ENCODE measurements around the gene PIGP.
A peak's percentile ranks its signal among the peaks of the same experiment; 100 is the strongest.

PIGP gene

GRCh38 chr21:37076087-37076850 is 3.4 kb upstream of the PIGP start:
- CTCF ChIA-PET, result no interaction called here
- peak; percentile 30; the same call in 1 of the 2 replicates for TF ChIP-seq ZNF384 (IDR thresholded peaks at IDR 0.05)
- no peak for TF ChIP-seq SP1 (IDR thresholded peaks at IDR 0.05)
- POLR2A ChIA-PET, result no interaction called here
- no peak for DNase-seq (ENCODE audit: extremely low spot score)

- DNase-seq (ENCODE audit: extremely low spot score), result no peak
- TF ChIP-seq ZNF384 (IDR thresholded peaks at IDR 0.05) (no peak), PKNOX1 (IDR thresholded peaks at IDR 0.05) (peak; percentile 67; the same call in 1 of the 2 replicates)
- CTCF ChIA-PET, result interaction anchor here (1.0 kb wide), 1 partner anchor 98 kb away, joined by 5 read pairs; no protein-coding TSS in a partner anchor
- POLR2A ChIA-PET, result no interaction called here
Measured at GRCh38 chr21:37075214-37075770, 2.4 kb upstream of the PIGP start.

DNA sequence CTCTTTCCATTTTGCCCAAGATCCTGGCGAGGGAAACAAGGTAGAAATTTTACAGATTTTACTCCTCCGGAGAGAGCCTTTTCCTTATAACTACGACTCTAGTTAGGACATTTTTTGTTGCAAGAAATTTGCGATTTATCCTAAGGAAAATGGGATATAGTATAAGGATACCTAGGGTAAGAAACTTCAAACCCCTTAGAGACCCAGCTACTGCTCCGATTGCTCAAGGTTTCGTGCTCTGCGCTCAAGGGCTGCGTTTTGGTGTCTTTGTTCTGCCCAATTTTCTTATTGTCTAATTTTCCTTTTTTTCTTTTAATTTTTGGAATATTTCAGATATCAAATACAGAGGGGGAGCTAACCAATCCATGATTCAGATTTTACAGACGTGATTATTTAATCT is 1.7 kb upstream of the PIGP start:
- POLR2A ChIA-PET, result no interaction called here
- no peak for DNase-seq (ENCODE audit: extremely low spot score)
- CTCF ChIA-PET, result interaction anchor here (0.6 to 1.0 kb wide), 2 partner anchors 95 to 98 kb away, joined by 5 read pairs; no protein-coding TSS in a partner anchor
- TF ChIP-seq BHLHE40 (IDR thresholded peaks at IDR 0.05; ENCODE audit: borderline replicate concordance), result no peak
- TF ChIP-seq ZNF384 (IDR thresholded peaks at IDR 0.05), result no peak
- no peak for TF ChIP-seq ELF4 (IDR thresholded peaks at IDR 0.05)
- no peak for TF ChIP-seq SP1 (IDR thresholded peaks at IDR 0.05)
- no peak for TF ChIP-seq L3MBTL2 (conservative IDR thresholded peaks at IDR 0.05)

DNA sequence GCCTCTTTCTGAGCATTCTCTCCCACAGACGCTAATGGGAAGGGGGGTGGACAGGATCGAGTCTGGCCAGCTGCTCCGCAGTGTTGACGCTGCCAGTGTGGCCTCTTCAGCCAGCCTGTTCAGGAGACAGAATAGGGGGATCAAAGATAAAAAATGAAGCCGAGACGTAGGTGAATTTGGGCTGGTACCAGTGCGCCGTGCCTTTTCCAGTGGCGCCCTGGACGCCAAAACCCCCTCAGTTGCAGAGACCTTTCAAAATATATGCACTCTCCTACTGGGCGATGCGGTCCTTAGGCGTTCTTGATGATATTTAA is 1.3 kb upstream of the PIGP start:
- POLR2A ChIA-PET, result no interaction called here

GRCh38 chr21:37073417-37074196 is 736 bp upstream of the PIGP start:
- TF ChIP-seq ARNT (IDR thresholded peaks at IDR 0.05) (no peak), LEF1 (IDR thresholded peaks at IDR 0.05; ENCODE audit: borderline replicate concordance) (no peak), ZNF384 (IDR thresholded peaks at IDR 0.05) (no peak), ELF4 (IDR thresholded peaks at IDR 0.05) (no peak), SUZ12 (IDR thresholded peaks at IDR 0.05) (no peak), FOXA1 (IDR thresholded peaks at IDR 0.05) (no peak), FOXM1 (IDR thresholded peaks at IDR 0.05; ENCODE audit: borderline replicate concordance) (no peak), NFRKB (IDR thresholded peaks at IDR 0.05) (no peak), TARDBP (IDR thresholded peaks at IDR 0.05) (peak; percentile 96), HDGF (IDR thresholded peaks at IDR 0.05; ENCODE audit: borderline replicate concordance) (no peak), PKNOX1 (IDR thresholded peaks at IDR 0.05) (no peak), BHLHE40 (IDR thresholded peaks at IDR 0.05; ENCODE audit: borderline replicate concordance) (no peak), FOXK2 (IDR thresholded peaks at IDR 0.05) (no peak), L3MBTL2 (conservative IDR thresholded peaks at IDR 0.05) (peak; percentile 43; the same call in 1 of the 2 replicates), CTBP1 (IDR thresholded peaks at IDR 0.05; ENCODE audit: borderline replicate concordance) (no peak), SP1 (IDR thresholded peaks at IDR 0.05) (no peak)
- POLR2A ChIA-PET, result no interaction called here
- peak; percentile 35 for DNase-seq (ENCODE audit: extremely low spot score)
- CTCF ChIA-PET, result interaction anchor here (0.6 kb wide), 1 partner anchor 94 kb away, joined by 5 read pairs; no protein-coding TSS in a partner anchor

More for the DNA sequence above, 1.3 kb upstream of the PIGP start:
- no peak for TF ChIP-seq FOXA1 (IDR thresholded peaks at IDR 0.05)
- TF ChIP-seq HDGF (IDR thresholded peaks at IDR 0.05; ENCODE audit: borderline replicate concordance), result no peak
- TF ChIP-seq NFRKB (IDR thresholded peaks at IDR 0.05), result no peak
- no peak for TF ChIP-seq PKNOX1 (IDR thresholded peaks at IDR 0.05)
- TF ChIP-seq BHLHE40 (IDR thresholded peaks at IDR 0.05; ENCODE audit: borderline replicate concordance), result no peak
- TF ChIP-seq ARNT (IDR thresholded peaks at IDR 0.05), result no peak
- TF ChIP-seq L3MBTL2 (conservative IDR thresholded peaks at IDR 0.05), result no peak
- no peak for TF ChIP-seq ELF4 (IDR thresholded peaks at IDR 0.05)
- no peak for TF ChIP-seq FOXK2 (IDR thresholded peaks at IDR 0.05)
- no peak for TF ChIP-seq TARDBP (IDR thresholded peaks at IDR 0.05)
- TF ChIP-seq FOXM1 (IDR thresholded peaks at IDR 0.05; ENCODE audit: borderline replicate concordance), result no peak
- no peak for TF ChIP-seq CTBP1 (IDR thresholded peaks at IDR 0.05; ENCODE audit: borderline replicate concordance)
- CTCF ChIA-PET, result interaction anchor here (0.6 to 1.0 kb wide), 2 partner anchors 95 to 97 kb away, joined by 5 read pairs; no protein-coding TSS in a partner anchor
- DNase-seq (ENCODE audit: extremely low spot score), result peak; percentile 20

- TF ChIP-seq CTBP1 (IDR thresholded peaks at IDR 0.05; ENCODE audit: borderline replicate concordance), result no peak
- TF ChIP-seq SUZ12 (IDR thresholded peaks at IDR 0.05), result no peak
- TF ChIP-seq TARDBP (IDR thresholded peaks at IDR 0.05), result no peak
- TF ChIP-seq FOXM1 (IDR thresholded peaks at IDR 0.05; ENCODE audit: borderline replicate concordance), result peak; percentile 24; the same call in 1 of the 2 replicates
- peak; percentile 89 for TF ChIP-seq L3MBTL2 (conservative IDR thresholded peaks at IDR 0.05)
- ChIA-PET CTCF (interaction anchor here (0.8 kb wide), 1 partner anchor 51 kb away, joined by 3 read pairs; no protein-coding TSS in a partner anchor), POLR2A (interaction anchor here (1.2 to 2.6 kb wide), 5 partner anchors 10 to 96 kb away, joined by 3 to 12 read pairs (median 5); no protein-coding TSS in a partner anchor)
- peak; percentile 55 for DNase-seq (ENCODE audit: extremely low spot score)
Measured at GRCh38 chr21:37072274-37072987, 440 bp downstream of the PIGP start.
